Smooth muscle cell of bladder (primary cell): ENCODE data around the gene APELA. TPM values are rescaled to one million over a fixed set of nuclear protein-coding genes. Genes with fewer than 3 reads are reported as not detected.

Experiments used
- total RNA-seq: library from RNA; depleted of rRNA; stranded (reverse); fragments of >200 nt; gene quantifications from 2 replicates; pipeline ENCODE4 v1.2.3, GENCODE V29; 2014

APELA gene
- not detected in 2 replicates for total RNA-seq

GRCh38 chr4:164876700-164877324 lies at the start of gene APELA:
Gene APELA (plus strand): TSS chr4:164877178. CDS start chr4:164877332, 154 bp downstream.

Other genes with a start within 250 kb of the APELA start
- gene SMIM31, start 123.0 kb upstream of the APELA start, total RNA-seq, result not detected in 2 replicates
- 2.1 and 2.6 TPM in 2 replicates for gene TRIM61, start 100.5 kb downstream of the APELA start, total RNA-seq
- not detected in 2 replicates for gene TRIM60, start 154.8 kb downstream of the APELA start, total RNA-seq
- not detected in 2 replicates for gene TRIM75, start 176.7 kb downstream of the APELA start, total RNA-seq
- gene TMEM192, start 235.7 kb downstream of the APELA start, total RNA-seq, result 3.6 and 6.3 TPM in 2 replicates